GM18507 (cell line): ENCODE measurements around the gene ASB4.
"Not testable (repeated sequence)": the region's sequence is repeated elsewhere in the genome, so short reads cannot be mapped to it uniquely, and the experiment has no call there.

Experiments used
- DNase-seq: peaks from one replicate; pipeline ENCODE4 v3.0.0; 2011; ENCODE audit warnings: low read depth; ENCODE audit not compliant: insufficient read length; ENCODE audit errors: extremely low spot score
- FAIRE-seq: peaks from 2 replicates; lab custom pipeline; 2011; peaks lifted over from hg19 to GRCh38; lab: Jason Lieb, UNC

ASB4 gene

GRCh38 chr7:95476904-95477594, 8.7 kb upstream of the ASB4 start:
- FAIRE-seq (peak; percentile 88), DNase-seq (peak; percentile 18)

DNA sequence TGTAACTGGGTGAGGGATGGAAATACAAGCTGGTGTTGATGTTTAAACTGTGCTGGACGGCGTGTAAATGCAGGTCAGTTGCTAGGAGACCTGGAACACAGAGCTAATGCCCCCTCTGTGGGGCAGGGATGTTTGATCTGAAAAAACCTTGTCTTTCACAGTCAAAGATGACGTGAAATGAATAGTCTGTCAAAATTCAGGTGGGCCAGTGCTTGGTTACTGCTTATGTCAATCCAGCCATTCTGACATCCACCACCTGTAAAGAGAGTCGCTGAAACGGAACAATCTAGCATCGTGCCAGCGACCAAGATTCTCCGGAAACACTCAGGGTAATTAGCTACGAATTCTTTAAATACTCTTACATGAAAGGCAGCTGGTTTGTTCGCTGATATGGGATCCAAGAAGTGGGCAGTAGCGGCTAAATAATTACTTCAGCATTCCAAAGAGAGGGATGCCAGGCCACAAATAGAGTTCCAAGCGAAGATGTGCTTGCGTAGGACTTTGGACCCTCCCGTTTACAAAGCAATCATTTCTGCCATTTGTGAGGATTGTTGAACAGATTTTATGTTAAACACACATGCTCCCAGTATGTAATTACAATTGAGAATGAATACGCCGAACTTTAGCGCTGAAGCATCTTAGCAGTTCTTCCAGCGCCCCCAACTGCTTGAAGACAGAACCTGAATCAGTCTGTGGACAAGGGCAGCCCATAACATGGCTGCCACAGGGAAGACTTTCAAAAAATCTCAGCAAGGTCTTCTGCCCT, 7.3 kb upstream of the ASB4 start:
- FAIRE-seq (peak; percentile 49), DNase-seq (no peak)

- FAIRE-seq = peak; percentile 33
Measured at GRCh38 chr7:95479992-95480624, 5.6 kb upstream of the ASB4 start.

DNA sequence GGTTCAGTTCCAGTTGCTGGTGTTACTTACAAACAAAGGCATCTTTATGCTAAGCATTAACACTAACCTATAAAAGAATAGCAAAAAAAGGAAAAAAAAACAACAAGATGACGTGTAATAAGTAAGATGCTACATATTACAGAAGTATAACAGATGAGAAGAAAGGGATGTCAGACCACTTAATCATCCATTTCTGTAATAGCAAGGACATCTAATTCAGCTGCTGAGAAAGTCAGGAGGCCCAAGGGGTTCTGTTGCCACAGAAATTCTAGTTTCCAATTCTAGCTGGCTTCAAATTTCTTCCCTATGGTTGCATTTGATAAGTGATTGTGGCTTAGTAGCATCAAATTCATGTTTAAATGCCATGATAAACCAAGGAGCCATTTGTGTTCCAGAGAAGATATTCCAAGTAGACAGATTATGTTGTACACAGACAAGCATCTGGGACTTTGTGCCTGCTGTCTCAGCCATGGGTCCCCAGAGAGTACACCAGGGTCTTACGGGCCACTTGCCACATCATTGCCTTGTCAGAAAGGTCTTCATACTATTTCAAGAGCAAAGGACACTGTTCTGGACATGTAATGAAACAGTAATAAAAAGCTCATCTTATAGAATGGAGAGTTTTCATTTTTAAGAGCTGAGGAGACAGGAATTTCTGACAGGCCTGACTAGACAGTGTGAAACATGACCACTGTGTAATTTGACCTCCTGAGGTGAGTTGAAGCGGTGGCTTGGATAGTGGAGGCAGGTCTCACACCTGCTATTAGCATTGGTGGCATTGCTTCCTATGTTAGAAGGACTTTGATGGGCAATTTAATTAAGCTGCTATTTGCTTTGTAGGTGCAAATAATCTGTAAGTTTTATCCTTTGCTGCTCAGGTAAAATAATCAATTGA, 4.2 kb upstream of the ASB4 start:
- no peak for DNase-seq

More at GRCh38 chr7:95479992-95480624, 5.6 kb upstream of the ASB4 start:
- no peak for DNase-seq

GRCh38 chr7:95482424-95482823, 3.3 kb upstream of the ASB4 start:
- DNase-seq = no peak
- FAIRE-seq = no peak

More for the DNA sequence above, 4.2 kb upstream of the ASB4 start:
- no peak for FAIRE-seq

- FAIRE-seq (no peak), DNase-seq (no peak)
Measured at GRCh38 chr7:95490231-95490762, 4.6 kb downstream of the ASB4 start.

DNA sequence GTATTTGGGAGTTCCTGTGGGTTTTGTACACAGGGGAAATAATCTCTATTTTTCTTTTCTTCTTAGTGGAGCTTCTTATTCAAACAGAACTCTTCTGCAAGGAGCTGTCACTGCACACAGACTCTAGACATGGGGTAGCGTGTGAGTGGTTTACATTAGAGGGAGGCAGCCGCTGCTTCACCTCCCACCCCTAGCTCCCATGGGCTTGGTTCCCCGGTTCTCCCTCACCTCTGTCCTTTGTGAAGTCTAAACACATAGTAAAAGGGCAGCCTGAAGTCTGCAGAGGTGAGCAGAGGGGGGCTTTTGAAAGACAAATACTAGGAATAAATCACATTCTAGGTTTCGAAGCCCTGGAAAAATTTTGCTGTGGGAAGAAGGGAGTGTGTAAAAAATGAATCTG, 5.5 kb downstream of the ASB4 start:
- DNase-seq (no peak), FAIRE-seq (no peak)

DNA sequence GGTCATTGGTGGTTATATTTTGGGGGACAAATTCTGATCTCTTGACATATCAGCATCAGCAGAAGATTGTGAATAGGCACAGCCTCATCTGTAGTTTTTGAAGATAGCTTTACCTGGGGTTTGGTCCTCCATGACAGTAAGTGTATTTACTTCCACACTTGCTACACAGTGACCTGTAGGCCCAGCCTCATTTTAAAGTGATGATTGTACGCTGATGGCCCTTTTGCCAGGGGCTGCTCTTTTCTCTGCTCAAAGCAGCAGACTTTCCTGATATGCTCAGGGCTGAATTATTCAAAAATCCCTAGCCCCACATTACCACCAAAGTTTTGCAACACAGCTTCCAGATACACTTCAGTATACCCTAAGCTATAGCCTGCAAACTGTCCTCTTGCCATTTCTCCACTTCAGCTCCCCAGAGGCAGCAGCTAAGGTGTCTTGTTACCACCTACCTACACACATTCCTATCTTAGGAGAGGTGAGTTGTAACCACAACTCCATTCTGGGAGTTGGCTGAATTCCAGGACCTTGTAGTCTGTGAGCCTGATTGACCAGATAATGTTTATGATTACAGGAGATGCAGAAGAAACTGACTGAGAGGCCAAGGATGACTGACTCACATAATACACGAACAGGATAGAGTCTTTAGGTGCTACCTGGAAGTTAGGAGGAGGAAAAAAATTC, 6.0 kb downstream of the ASB4 start:
- no peak for DNase-seq

GRCh38 chr7:95493247-95493646, 7.5 kb downstream of the ASB4 start:
- DNase-seq = no peak
- FAIRE-seq = peak; percentile 51

More for the DNA sequence above, 6.0 kb downstream of the ASB4 start:
- no peak for FAIRE-seq

DNA sequence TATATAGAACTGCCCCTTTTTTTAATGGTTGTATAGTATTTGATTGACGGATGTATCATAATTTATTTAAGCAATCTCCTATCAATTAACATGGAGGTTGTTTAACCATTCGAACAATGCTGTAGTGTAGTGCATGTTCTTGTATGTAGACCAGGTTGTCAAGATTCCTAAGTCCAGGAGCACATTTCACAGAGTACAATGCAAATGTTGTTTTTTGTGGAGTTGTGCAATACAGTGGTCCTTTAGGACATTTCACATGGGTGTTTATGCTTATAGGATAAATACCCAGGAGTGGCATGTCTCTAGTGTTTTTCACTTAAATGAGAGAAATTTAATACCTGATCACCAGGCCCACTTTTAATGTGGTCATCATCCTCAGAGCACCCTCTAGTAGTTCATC, 8.1 kb downstream of the ASB4 start:
- DNase-seq (no peak), FAIRE-seq (no peak)

DNA sequence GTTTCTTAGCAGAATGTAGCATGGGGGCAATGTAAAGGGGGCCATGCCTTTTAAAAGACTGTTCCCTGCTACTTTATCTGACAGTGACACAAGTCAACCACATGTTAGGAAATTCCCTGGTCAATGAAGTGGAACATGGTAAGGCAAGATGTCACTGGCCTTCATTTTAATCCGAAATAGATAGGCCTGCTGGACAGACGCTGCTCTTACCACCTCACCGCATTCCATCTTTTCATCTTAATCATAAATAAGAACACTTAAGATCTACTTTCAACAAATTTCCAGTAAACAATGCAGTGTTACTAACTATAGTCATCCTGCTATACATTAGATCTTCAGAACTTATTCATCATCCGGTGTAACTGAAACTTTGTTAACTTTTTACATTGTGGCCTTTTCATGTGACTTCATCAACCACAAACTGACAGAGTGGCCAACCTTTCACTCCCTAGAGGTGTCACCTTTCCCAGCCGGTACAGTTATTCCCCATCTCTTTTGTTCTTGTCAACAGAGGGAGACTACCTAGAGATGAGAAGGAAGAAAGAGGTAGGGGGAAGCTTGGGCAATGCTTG, 15.6 kb downstream of the ASB4 start:
- DNase-seq = peak; percentile 26
- peak; percentile 98 for FAIRE-seq

GRCh38 chr7:95502403-95502802, 16.7 kb downstream of the ASB4 start:
- no peak for FAIRE-seq
- no peak for DNase-seq

GRCh38 chr7:95503271-95504131, 17.8 kb downstream of the ASB4 start:
- no peak for FAIRE-seq
- DNase-seq = no peak

- peak; percentile 86 for FAIRE-seq
- DNase-seq = not testable (repeated sequence)
Measured at GRCh38 chr7:95504132-95504588, 18.4 kb downstream of the ASB4 start.

DNA sequence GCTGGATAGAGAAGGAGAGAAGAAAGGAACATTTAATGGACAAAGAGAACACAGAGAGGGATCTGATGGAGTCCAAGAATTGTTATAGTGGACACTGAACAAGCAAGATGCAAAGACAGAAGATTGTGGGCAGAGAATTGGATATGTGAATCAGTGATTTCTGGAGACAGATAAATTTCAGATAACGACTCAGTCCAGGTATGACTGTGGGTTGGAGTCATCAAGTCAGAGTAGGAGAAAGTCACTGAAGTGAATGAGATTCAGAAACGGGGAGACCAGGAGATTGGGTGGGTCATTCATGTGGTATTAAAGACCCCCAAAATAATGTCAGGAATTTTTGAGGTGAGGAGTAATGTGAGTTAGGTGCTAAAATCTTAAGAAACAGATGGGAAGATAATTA, 23.0 kb downstream of the ASB4 start:
- DNase-seq = no peak

GRCh38 chr7:95509199-95509598, 23.5 kb downstream of the ASB4 start:
- DNase-seq = no peak
- FAIRE-seq = peak; percentile 35

More for the DNA sequence above, 23.0 kb downstream of the ASB4 start:
- FAIRE-seq = no peak

DNA sequence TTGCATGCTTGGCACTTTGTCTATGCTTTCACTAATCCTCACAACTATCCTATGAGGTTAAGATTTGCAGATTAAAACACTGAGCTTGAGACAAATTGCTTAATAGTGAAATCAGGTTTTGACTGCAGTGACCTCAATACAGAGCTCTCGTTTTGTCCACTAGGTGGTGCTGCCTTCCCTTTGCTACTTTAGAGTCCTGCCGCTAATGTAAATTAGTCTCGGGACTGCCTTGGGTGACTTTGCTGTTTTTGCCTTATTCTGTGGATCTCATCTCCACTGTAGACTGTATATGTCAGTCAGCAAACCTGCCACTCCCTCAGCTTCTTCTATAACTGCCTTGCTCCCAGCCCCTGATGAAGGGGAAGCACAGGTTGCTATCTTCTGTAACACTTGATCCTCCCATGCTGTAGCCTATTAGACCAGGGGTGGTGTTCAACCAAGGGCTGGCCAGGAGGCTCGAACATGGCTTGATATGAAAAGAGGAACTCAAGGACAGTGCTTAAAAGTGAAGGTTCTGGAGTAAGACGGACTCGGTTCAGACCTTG, 26.0 kb downstream of the ASB4 start:
- DNase-seq (no peak), FAIRE-seq (peak; percentile 86)
